Neural progenitor cell (in vitro differentiated cells): ENCODE measurements around the gene LGALS1. TPM values are rescaled to one million over a fixed set of nuclear protein-coding genes. Genes with fewer than 3 reads are reported as not detected.

Source experiments
- DNase-seq: peaks from one replicate; pipeline ENCODE4 v3.0.0-alpha.2; 2016; ENCODE audit warnings: low spot score
- H2AFZ ChIP-seq: fragments of 200-600 bp; sonication (generic); replicated peaks from 2 replicates; pipeline ENCODE4 v1.6.1; 2016; ENCODE audit warnings: antibody characterized with exemption
- H3F3A ChIP-seq: fragments of 200-600 bp; sonication (generic); 2 replicates; pipeline ENCODE4 v1.6.1; 2016; ENCODE audit warnings: antibody characterized with exemption, low read depth
- H3K27ac ChIP-seq: fragments of 200-600 bp; sonication (generic); 2 replicates; pipeline ENCODE4 v1.5.1; 2016; ENCODE audit warnings: mild to moderate bottlenecking
- H3K27me3 ChIP-seq: fragments of 200-600 bp; sonication (generic); 2 replicates; pipeline ENCODE4 v1.6.1; 2016; ENCODE audit warnings: mild to moderate bottlenecking, moderate library complexity
- H3K36me3 ChIP-seq: fragments of 200-600 bp; sonication (generic); 2 replicates; pipeline ENCODE4 v1.5.1; 2016
- H3K4me1 ChIP-seq: fragments of 200-600 bp; sonication (generic); 2 replicates; pipeline ENCODE4 v1.6.1; 2016; ENCODE audit warnings: mixed run types
- H3K4me2 ChIP-seq: fragments of 200-600 bp; sonication (generic); 2 replicates; pipeline ENCODE4 v1.6.1; 2016
- H3K4me3 ChIP-seq: fragments of 200-600 bp; sonication (generic); 2 replicates; pipeline ENCODE4 v1.5.1; 2016
- H3K79me2 ChIP-seq: fragments of 200-600 bp; sonication (generic); 2 replicates; pipeline ENCODE4 v1.6.1; 2016; ENCODE audit warnings: low read depth
- H3K9ac ChIP-seq: fragments of 200-600 bp; sonication (generic); 2 replicates; pipeline ENCODE4 v1.6.1; 2016
- H3K9me3 ChIP-seq: fragments of 200-600 bp; sonication (generic); 2 replicates; pipeline ENCODE4 v1.5.1; 2016; ENCODE audit warnings: low read depth
- H4K20me1 ChIP-seq: fragments of 200-600 bp; sonication (generic); 2 replicates; pipeline ENCODE4 v1.6.1; 2016; ENCODE audit warnings: low read depth
- H3K27ac Mint-ChIP-seq: 3 replicates; pipeline ENCODE4 v1.8.0; 2021; ENCODE audit warnings: mixed read lengths
- H3K27me3 Mint-ChIP-seq: 2 replicates; pipeline ENCODE4 v1.8.0; 2022; ENCODE audit warnings: low read depth, mild to moderate bottlenecking, inconsistent platforms, moderate library complexity, mixed read lengths; ENCODE audit not compliant: insufficient read depth
- H3K36me3 Mint-ChIP-seq: 3 replicates; pipeline ENCODE4 v1.8.0; 2021; ENCODE audit warnings: mixed read lengths
- H3K4me1 Mint-ChIP-seq: 3 replicates; pipeline ENCODE4 v1.8.0; 2021; ENCODE audit warnings: mixed read lengths
- H3K4me3 Mint-ChIP-seq: 3 replicates; pipeline ENCODE4 v1.8.0; 2021; ENCODE audit warnings: mild to moderate bottlenecking, moderate library complexity, mixed read lengths
- H3K9me3 Mint-ChIP-seq: 3 replicates; pipeline ENCODE4 v1.8.0; 2020; ENCODE audit warnings: mixed read lengths
- EZH2 ChIP-seq: fragments of 200-600 bp; sonication (generic); IDR thresholded peaks from 2 replicates; pipeline ENCODE4 v1.6.1; 2017; ENCODE audit warnings: antibody characterized with exemption, mild to moderate bottlenecking, moderate library complexity
- EZH2phosphoT487 ChIP-seq: fragments of 200-600 bp; sonication (generic); IDR thresholded peaks from 2 replicates; pipeline ENCODE4 v1.6.1; 2017; ENCODE audit warnings: antibody characterized with exemption
- small RNA-seq: library from RNA; depleted of rRNA; stranded (forward); fragments of <200 nt; gene quantifications from one replicate; pipeline ENCODE3, GENCODE V24; 2015
- total RNA-seq: library from RNA; depleted of rRNA; stranded (reverse); fragments of >200 nt; gene quantifications from 2 replicates; pipeline ENCODE4 v1.2.3, GENCODE V29; 2015; ENCODE audit warnings: low replicate concordance
- TF ChIP-seq, protein P1 (sequence below): fragments of 200-600 bp; sonication (generic); IDR thresholded peaks from 2 replicates; pipeline ENCODE4 v1.5.1; 2017; ENCODE audit warnings: antibody characterized with exemption, mild to moderate bottlenecking

LGALS1 gene
- total RNA-seq, 1 donor from 2014 or later: 14.9 TPM

DNA sequence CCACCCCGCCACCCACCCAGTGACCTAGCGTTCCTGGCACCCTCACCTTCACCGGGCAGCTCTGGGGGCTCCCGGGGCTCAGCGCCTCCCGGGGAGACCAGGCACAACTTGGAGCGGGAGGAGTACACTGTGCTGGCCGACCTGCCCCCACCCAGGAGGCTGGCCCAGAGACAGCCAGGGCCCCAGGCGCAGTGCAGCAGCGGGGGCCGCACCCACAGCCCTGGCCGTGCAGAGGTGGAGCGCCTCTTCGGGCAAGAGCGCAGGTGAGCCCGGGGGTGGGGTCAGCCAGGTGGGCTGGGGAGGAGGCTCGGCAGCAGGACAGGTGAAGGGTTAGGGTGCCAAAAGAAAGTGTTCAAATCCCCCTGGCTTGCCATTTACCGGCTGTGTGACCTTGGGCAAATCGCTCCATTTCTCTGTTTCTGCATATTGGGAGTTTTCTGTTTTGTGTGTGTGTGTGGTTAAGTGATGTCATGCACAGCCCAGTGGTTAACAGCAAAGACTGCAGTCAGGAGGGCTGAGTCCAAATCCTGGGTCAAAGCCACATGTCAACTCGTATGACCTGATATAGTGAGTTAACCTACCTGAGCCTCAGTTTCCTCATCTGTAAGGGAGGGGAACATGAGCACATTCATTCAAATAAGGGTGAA, 50.9 kb downstream of the LGALS1 start:
- H3K9me3 ChIP-seq: no peaks in the 10 kb centered on the region
- TF ChIP-seq EZH2phosphoT487: no peak
- no peaks in the 10 kb centered on the region for H4K20me1 ChIP-seq
- H3K27me3 ChIP-seq: no peaks in the 10 kb centered on the region
- no peaks in the 10 kb centered on the region for H3K4me1 ChIP-seq
- no peak overlapping the region for H3K27ac ChIP-seq
- peaks cover 3% of the 10 kb centered on the region for H3F3A ChIP-seq
- H3K4me1 Mint-ChIP-seq: no peaks in the 10 kb centered on the region
- H3K36me3 Mint-ChIP-seq: peaks cover 23% of the 10 kb centered on the region
- no peak overlapping the region for H3K4me3 ChIP-seq
- no peak overlapping the region for H2AFZ ChIP-seq
- H3K4me2 ChIP-seq: no peak overlapping the region
- H3K79me2 ChIP-seq: no peaks in the 10 kb centered on the region
- peaks cover 2% of the 10 kb centered on the region for H3K27me3 Mint-ChIP-seq
- H3K27ac Mint-ChIP-seq: peak overlapping the region; percentile 90
- H3K9ac ChIP-seq: no peak overlapping the region
- H3K36me3 ChIP-seq: no peaks in the 10 kb centered on the region
- peaks cover 8% of the 10 kb centered on the region for H3K9me3 Mint-ChIP-seq
- no peak for DNase-seq
- no peak overlapping the region for H3K4me3 Mint-ChIP-seq

DNA sequence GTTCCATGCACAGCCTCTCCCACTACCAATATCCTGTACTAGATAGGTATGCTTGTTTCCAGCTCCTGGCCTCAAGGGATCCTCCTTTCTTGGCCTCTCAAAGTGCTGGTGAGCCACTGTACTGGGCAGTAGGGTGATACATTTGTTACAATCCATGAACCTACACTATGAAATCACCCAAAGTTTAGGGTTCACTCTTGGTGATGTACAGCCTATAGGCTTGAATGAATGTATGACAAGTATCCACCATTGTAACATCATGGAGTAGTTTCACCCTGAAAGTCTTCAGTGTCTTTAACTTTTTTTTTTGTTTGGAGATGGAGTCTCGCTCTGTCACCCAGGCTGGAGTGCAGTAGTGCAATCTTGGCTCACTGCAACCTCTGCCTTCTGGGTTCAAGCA, 53.2 kb downstream of the LGALS1 start:
- Histone ChIP-seq H3K4me3 (no peak overlapping the region), H3K4me2 (no peak overlapping the region), H3K36me3 (no peaks in the 10 kb centered on the region), H3K9me3 (no peaks in the 10 kb centered on the region), H3K27ac (no peak overlapping the region), H3K27me3 (no peaks in the 10 kb centered on the region), H3K4me1 (no peaks in the 10 kb centered on the region), H4K20me1 (no peaks in the 10 kb centered on the region), H3K9ac (no peak overlapping the region), H2AFZ (no peak overlapping the region), H3F3A (peaks cover 3% of the 10 kb centered on the region), H3K79me2 (no peaks in the 10 kb centered on the region)
- Mint-ChIP-seq H3K4me1 (no peaks in the 10 kb centered on the region), H3K27ac (no peak overlapping the region), H3K27me3 (peaks cover 2% of the 10 kb centered on the region), H3K4me3 (no peak overlapping the region), H3K36me3 (peaks cover 16% of the 10 kb centered on the region), H3K9me3 (peaks cover 8% of the 10 kb centered on the region)
- DNase-seq: no peak
- TF ChIP-seq, protein P1, sequence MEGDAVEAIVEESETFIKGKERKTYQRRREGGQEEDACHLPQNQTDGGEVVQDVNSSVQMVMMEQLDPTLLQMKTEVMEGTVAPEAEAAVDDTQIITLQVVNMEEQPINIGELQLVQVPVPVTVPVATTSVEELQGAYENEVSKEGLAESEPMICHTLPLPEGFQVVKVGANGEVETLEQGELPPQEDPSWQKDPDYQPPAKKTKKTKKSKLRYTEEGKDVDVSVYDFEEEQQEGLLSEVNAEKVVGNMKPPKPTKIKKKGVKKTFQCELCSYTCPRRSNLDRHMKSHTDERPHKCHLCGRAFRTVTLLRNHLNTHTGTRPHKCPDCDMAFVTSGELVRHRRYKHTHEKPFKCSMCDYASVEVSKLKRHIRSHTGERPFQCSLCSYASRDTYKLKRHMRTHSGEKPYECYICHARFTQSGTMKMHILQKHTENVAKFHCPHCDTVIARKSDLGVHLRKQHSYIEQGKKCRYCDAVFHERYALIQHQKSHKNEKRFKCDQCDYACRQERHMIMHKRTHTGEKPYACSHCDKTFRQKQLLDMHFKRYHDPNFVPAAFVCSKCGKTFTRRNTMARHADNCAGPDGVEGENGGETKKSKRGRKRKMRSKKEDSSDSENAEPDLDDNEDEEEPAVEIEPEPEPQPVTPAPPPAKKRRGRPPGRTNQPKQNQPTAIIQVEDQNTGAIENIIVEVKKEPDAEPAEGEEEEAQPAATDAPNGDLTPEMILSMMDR: no peak
- TF ChIP-seq EZH2phosphoT487: no peak
- TF ChIP-seq EZH2: no peak

Small RNAs within 50 kb of the gene (small RNA-seq; reads per million reads assigned to genes)
- gene RN7SL385P: not detected

Other genes starting within 250 kb of the LGALS1 start
- 0.82 and 1.1 TPM in 2 replicates for gene ELFN2, start 248.2 kb upstream of the LGALS1 start, total RNA-seq
- gene MFNG, start 189.3 kb upstream of the LGALS1 start, total RNA-seq: 2.3 and 10.6 TPM in 2 replicates
- 1.5 and 6.2 TPM in 2 replicates for gene CARD10, start 156.2 kb upstream of the LGALS1 start, total RNA-seq
- 0.84 and 1.8 TPM in 2 replicates for gene CDC42EP1, start 115.2 kb upstream of the LGALS1 start, total RNA-seq
- gene LGALS2, start 95.5 kb upstream of the LGALS1 start, total RNA-seq: not detected in 2 replicates
- 62.3 and 71.7 TPM in 2 replicates for gene GGA1, start 66.8 kb upstream of the LGALS1 start, total RNA-seq
- gene SH3BP1, start 36.0 kb upstream of the LGALS1 start, total RNA-seq: 10.3 and 10.9 TPM in 2 replicates
- gene PDXP, start 16.9 kb upstream of the LGALS1 start, total RNA-seq: 25.1 and 57.0 TPM in 2 replicates
- gene NOL12, start 10.7 kb downstream of the LGALS1 start, total RNA-seq: 23.7 and 28.7 TPM in 2 replicates
- 25.2 and 51.0 TPM in 2 replicates for gene TRIOBP, start 21.4 kb downstream of the LGALS1 start, total RNA-seq
- gene GCAT, start 132.3 kb downstream of the LGALS1 start, total RNA-seq: 21.2 and 25.1 TPM in 2 replicates
- gene GALR3, start 147.7 kb downstream of the LGALS1 start, total RNA-seq: 0.37 TPM in 1 of 2 replicates, not detected in the other
- gene ANKRD54, start 168.7 kb downstream of the LGALS1 start, total RNA-seq: 18.4 and 21.2 TPM in 2 replicates
- 904 and 971 TPM in 2 replicates for gene EIF3L, start 173.8 kb downstream of the LGALS1 start, total RNA-seq
- 5.0 and 14.3 TPM in 2 replicates for gene MICALL1, start 230.7 kb downstream of the LGALS1 start, total RNA-seq